HCT116 (cell line): ENCODE results near the gene KDM2B.

Source experiments
- ELF1 ChIP-seq: IDR thresholded peaks from 2 replicates; pipeline ENCODE4 v1.6.1; 2012; ENCODE audit warnings: low read depth, borderline replicate concordance
- EZH2 ChIP-seq: fragments of 200-600 bp; sonication (generic); IDR thresholded peaks from 2 replicates; pipeline ENCODE4 v1.6.1; 2017; ENCODE audit warnings: antibody characterized with exemption, mixed run types
- FOSL1 ChIP-seq: IDR thresholded peaks from 2 replicates; pipeline ENCODE4 v1.6.1; 2012; ENCODE audit warnings: low read depth
- POLR2A ChIP-seq: IDR thresholded peaks from 2 replicates; pipeline ENCODE4 v1.7.0; 2011; ENCODE audit warnings: borderline replicate concordance; ENCODE audit not compliant: insufficient read depth, insufficient read length; ENCODE audit errors: extremely low read depth
- YY1 ChIP-seq: IDR thresholded peaks from 2 replicates; pipeline ENCODE4 v1.6.1; 2011; ENCODE audit warnings: low read length, low read depth, moderate library complexity, mild to moderate bottlenecking; ENCODE audit not compliant: insufficient replicate concordance; ENCODE audit errors: extremely low read depth
- TF ChIP-seq, protein P1 (sequence below), 3 experiments: fragments of 200-600 bp in 1 of 3; sonication (generic) in 1 of 3; IDR thresholded peaks in 2 of 3; conservative IDR thresholded peaks in 1 of 3; 2 replicates each; pipeline ENCODE4 v1.5.1; 2012 to 2017; ENCODE audit warnings: low read depth in 2 of 3, low read length in 2 of 3, antibody characterized with exemption in 1 of 3, borderline replicate concordance in 1 of 3, control low read depth in 1 of 3, mild to moderate bottlenecking in 1 of 3, mixed read lengths in 1 of 3, mixed run types in 1 of 3, moderate library complexity in 1 of 3; ENCODE audit not compliant: insufficient read depth in 1 of 3

DNA sequence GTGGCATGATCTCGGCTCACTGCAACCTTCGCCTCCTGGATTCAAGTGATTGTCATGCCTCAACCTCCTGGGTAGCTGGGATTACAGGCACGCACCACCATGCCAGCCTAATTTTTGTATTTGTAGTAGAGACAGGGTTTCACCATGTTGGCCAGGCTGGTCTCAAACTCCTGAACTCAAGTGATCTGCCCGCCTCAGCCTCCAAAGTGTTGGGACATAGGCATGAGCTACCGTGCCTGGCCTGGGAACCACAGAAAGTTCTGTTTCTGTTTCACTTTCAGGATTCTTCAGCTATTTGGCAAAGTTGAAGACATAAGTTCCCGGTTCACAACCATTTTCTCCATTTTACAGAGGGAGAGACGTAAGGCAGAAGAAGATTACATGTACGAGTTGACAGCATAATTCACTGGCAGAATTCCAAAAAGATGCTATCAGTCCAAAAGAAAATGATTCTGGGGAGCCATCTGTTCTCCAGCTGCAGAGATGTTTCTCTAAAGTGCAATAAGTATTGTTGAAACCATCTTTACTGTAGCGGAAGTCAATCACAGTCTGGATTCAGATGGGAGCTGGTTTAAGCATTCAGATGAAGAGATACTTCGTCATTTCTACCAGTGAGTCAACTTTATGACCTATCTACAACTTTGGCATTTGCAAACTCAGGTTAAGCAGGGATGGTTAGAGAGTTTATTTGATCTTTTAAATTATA lies 189.1 kb downstream of the KDM2B start:
- TF ChIP-seq FOSL1 (no peak), POLR2A (no peak), ELF1 (no peak), EZH2 (no peak), YY1 (no peak)
- TF ChIP-seq, protein P1, sequence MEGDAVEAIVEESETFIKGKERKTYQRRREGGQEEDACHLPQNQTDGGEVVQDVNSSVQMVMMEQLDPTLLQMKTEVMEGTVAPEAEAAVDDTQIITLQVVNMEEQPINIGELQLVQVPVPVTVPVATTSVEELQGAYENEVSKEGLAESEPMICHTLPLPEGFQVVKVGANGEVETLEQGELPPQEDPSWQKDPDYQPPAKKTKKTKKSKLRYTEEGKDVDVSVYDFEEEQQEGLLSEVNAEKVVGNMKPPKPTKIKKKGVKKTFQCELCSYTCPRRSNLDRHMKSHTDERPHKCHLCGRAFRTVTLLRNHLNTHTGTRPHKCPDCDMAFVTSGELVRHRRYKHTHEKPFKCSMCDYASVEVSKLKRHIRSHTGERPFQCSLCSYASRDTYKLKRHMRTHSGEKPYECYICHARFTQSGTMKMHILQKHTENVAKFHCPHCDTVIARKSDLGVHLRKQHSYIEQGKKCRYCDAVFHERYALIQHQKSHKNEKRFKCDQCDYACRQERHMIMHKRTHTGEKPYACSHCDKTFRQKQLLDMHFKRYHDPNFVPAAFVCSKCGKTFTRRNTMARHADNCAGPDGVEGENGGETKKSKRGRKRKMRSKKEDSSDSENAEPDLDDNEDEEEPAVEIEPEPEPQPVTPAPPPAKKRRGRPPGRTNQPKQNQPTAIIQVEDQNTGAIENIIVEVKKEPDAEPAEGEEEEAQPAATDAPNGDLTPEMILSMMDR (IDR thresholded peaks at IDR 0.05 in 2 of 3, conservative IDR thresholded peaks at IDR 0.05 in 1 of 3; ENCODE audit: borderline replicate concordance in 1 of 3, insufficient read depth in 1 of 3, low read depth in 2 of 3, low read length in 2 of 3), result no peak
